Spleen (tissue), 11 donors: ENCODE measurements around the gene DDX3X. TPM values are rescaled to one million over a fixed set of nuclear protein-coding genes. Genes with fewer than 3 reads are reported as not detected.
A peak's percentile ranks its signal among the peaks of the same experiment; 100 is the strongest.

Experiments used
- DNase-seq: peaks from one replicate; pipeline ENCODE4 v3.0.0-alpha.2; 2020
- H3K27ac ChIP-seq, 8 donors: fragments of 200-600 bp; sonication (generic) in 7 of 8; 1 replicate in 4 of 8; 2 replicates in 4 of 8; pipeline versions ENCODE4 v1.5.0 to v1.8.0; 2016 to 2021; ENCODE audit warnings: inconsistent platforms in 4 of 8, mild to moderate bottlenecking in 4 of 8, moderate library complexity in 1 of 8
- H3K27me3 ChIP-seq, 7 donors: fragments of 200-600 bp; sonication (generic) in 6 of 7; replicated peaks in 1 of 7; 1 replicate in 4 of 7; 2 replicates in 3 of 7; pipeline versions ENCODE4 v1.5.0 to v1.8.0; 2016 to 2021; ENCODE audit warnings: inconsistent platforms in 3 of 7, mild to moderate bottlenecking in 1 of 7
- H3K36me3 ChIP-seq, 6 donors: fragments of 200-600 bp; sonication (generic) in 5 of 6; 1 replicate in 4 of 6; 2 replicates in 2 of 6; pipeline versions ENCODE4 v1.5.0 to v1.8.0; 2016 to 2021; ENCODE audit warnings: inconsistent platforms in 2 of 6
- H3K4me1 ChIP-seq, 6 donors: fragments of 200-600 bp; sonication (generic) in 5 of 6; 1 replicate in 3 of 6; 2 replicates in 3 of 6; pipeline versions ENCODE4 v1.5.0 to v1.8.0; 2016 to 2021; ENCODE audit warnings: inconsistent platforms in 3 of 6
- H3K4me3 ChIP-seq, 8 donors: fragments of 200-600 bp; sonication (generic) in 7 of 8; 1 replicate in 4 of 8; 2 replicates in 4 of 8; pipeline versions ENCODE4 v1.5.0 to v1.8.0; 2016 to 2021; ENCODE audit warnings: inconsistent platforms in 4 of 8, mild to moderate bottlenecking in 4 of 8, moderate library complexity in 2 of 8
- H3K9me3 ChIP-seq, 8 donors: fragments of 200-600 bp; sonication (generic) in 7 of 8; 1 replicate in 4 of 8; 2 replicates in 4 of 8; pipeline versions ENCODE4 v1.5.0 to v1.8.0; 2016 to 2021; ENCODE audit warnings: inconsistent platforms in 4 of 8
- CTCF ChIP-seq, 11 experiments: fragments of 200-600 bp in 7 of 11; fragments of 450-650 bp in 4 of 11; sonication (generic) in 4 of 11; IDR thresholded peaks in 8 of 11; conservative IDR thresholded peaks in 3 of 11; 1 replicate in 7 of 11; 2 replicates in 4 of 11; pipeline versions ENCODE4 v1.4.0 to v1.8.0; 2016 to 2021; ENCODE audit warnings: antibody characterized with exemption in 11 of 11, inconsistent platforms in 4 of 11, mild to moderate bottlenecking in 1 of 11
- POLR2A ChIP-seq, 3 donors: fragments of 450-650 bp; IDR thresholded peaks; one replicate each; pipeline ENCODE4 v1.5.1; 2017; ENCODE audit warnings: antibody characterized with exemption in 3 of 3, mild to moderate bottlenecking in 1 of 3
- POLR2AphosphoS5 ChIP-seq, 3 donors: sonication (generic); formaldehyde crosslinking; IDR thresholded peaks; one replicate each; pipeline ENCODE4 v1.5.1; 2017; ENCODE audit warnings: antibody characterized with exemption in 3 of 3
- WGBS, 5 donors: extraction: QIAGEN DNeasy Blood & Tissue Kit in 3 of 5; methylation state at CpG; one replicate each; pipeline versions ENCODE4 v1.1.5 to v1.1.7; 2013 to 2018; 5-methylcytosine and 5-hydroxymethylcytosine counted together
- intact Hi-C: fragments of 100-400 bp; cut with DNase I; formaldehyde crosslinking; loops from one replicate; pipeline ENCODE4 v1.15.0; 2023; ENCODE audit warnings: low total_unique reads
- polyA plus RNA-seq, 3 donors: library from polyadenylated mRNA; stranded (reverse); fragments of 200-250 nt; gene quantifications; one replicate each; pipeline ENCODE4 v1.2.1, GENCODE V29; 2013
- small RNA-seq, 4 donors: library from RNA; depleted of rRNA; stranded (forward); fragments of <200 nt; gene quantifications; one replicate each; pipeline ENCODE3, GENCODE V24; 2016
- total RNA-seq, 7 donors: library from RNA; depleted of rRNA in 3 of 7; stranded (reverse); fragments of >200 nt in 3 of 7; fragmentation: NEBNext Ultra II Directional in 4 of 7; extraction: Animal tissue kit (Norgen Biotek cat#: 25700) in 4 of 7; gene quantifications; one replicate each; pipeline versions ENCODE4 v1.1.0 to v1.2.1, GENCODE V29; 2016 to 2021
- donor health status: healthy with polysubstance abuse.
- donor health status: DM: no; HTN: no; CAD: no; lungs with moderate emphysema.
- donor health status: DM: no; HTN: no; CAD: no.
- donor health status: Bipolar disorder and iron deficiency.
- donor health status: healthy.
- donor health status: DM: no; HTN: no; CAD: no.
- donor health status: DM: yes; HTN: yes; CAD: no.

The DDX3X gene
- total and polyA plus RNA-seq, 10 donors = 43.8 to 448 (median 328) TPM

- intact Hi-C loops = no loop called here
- TF ChIP-seq POLR2AphosphoS5 (IDR thresholded peaks at IDR 0.05) (no peak), CTCF (IDR thresholded peaks at IDR 0.05 in 8 of 11, conservative IDR thresholded peaks at IDR 0.05 in 3 of 11) (no peak), POLR2A (IDR thresholded peaks at IDR 0.05) (no peak)
- peak overlapping the region in 3 of 8 donors; percentile 57 to 70 (median 57) for H3K27ac ChIP-seq
- DNase-seq = no peak
- no peaks in the 10 kb centered on the region for H3K36me3 ChIP-seq
- no peaks in the 10 kb centered on the region for H3K9me3 ChIP-seq
- WGBS, 5 donors = 56 to 76% (median 66%) methylated on average over 9 of the region's 9 CpGs
- no peaks in the 10 kb centered on the region for H3K27me3 ChIP-seq
- H3K4me3 ChIP-seq = no peak overlapping the region
- no peaks in the 10 kb centered on the region for H3K4me1 ChIP-seq
Observed at GRCh38 chrX:41412261-41413081, 78.5 kb downstream of the DDX3X start.

Small RNA genes within 50 kb of the gene (small RNA-seq; reads per million reads assigned to genes)
- gene RF00019 (0 reads per million in 4 donors), gene RNA5SP502 (0 reads per million in 4 donors)

Other genes starting within 250 kb of the DDX3X start
- gene USP9X, start 248.7 kb upstream of the DDX3X start, total RNA-seq = 100 to 1,000 TPM in 3 of 7 donors, 10 to 100 TPM in 4; 82.7 to 116 (median 95.3) TPM
- gene USP9X, start 248.7 kb upstream of the DDX3X start, polyA plus RNA-seq = 1 to 10 TPM; 8.0 to 9.0 (median 8.3) TPM
- gene NYX, start 113.2 kb downstream of the DDX3X start, total RNA-seq = under 1 TPM in 2 of 7 donors, not detected in 5; 0.21 to 0.32 TPM
- under 1 TPM in 1 of 3 donors, not detected in 2; 0.03 TPM for gene NYX, start 113.2 kb downstream of the DDX3X start, polyA plus RNA-seq